Measurements from ENCODE around the gene MCUB.

The MCUB gene

DNA sequence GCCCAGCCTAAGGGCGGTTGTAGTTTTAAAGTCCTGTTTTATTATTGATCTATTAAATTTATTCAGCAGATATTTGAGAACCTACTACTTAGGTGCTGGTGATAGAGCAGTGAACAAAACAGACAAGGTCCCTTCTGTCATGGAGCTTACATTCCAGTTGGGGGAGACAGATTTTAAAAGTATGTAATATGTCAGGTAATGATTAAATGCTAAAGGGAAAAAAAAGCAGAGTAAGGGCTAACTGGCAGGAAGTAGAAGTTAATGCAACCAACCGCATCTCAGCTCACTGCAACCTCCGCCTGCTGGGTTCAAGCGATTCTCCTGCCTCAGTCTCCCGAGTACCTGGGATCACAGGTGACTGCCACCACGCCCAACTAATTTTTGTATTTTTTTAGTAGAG lies 7.8 kb upstream of the MCUB start:
- Histone ChIP-seq H2AFZ (ENCODE audit: insufficient read depth, low read length, poor library complexity) (no peak overlapping the region), H2AK5ac (ENCODE audit: low read length) (no peak overlapping the region), H3K4me1 (ENCODE audit: control insufficient read depth in 1 of 2, insufficient read depth in 2 of 2, low read length in 2 of 2) (peaks cover 2 to 7% of the 10 kb centered on the region in 2 experiments), H3K27ac (ENCODE audit: low read depth, low read length) (no peak overlapping the region), H3K18ac (ENCODE audit: low read length) (no peak overlapping the region), H3K4ac (ENCODE audit: low read depth, low read length) (no peak overlapping the region), H3K36me3 (ENCODE audit: control insufficient read depth in 1 of 2, insufficient read depth in 2 of 2, low read length in 2 of 2) (peaks cover 0 to 2% of the 10 kb centered on the region in 2 experiments), H4K12ac (ENCODE audit: low read depth, low read length) (no peak overlapping the region), H2BK5ac (ENCODE audit: low read depth, low read length, poor library complexity) (no peak overlapping the region), H3K4me2 (ENCODE audit: low read length) (no peak overlapping the region), H4K91ac (ENCODE audit: low read depth, low read length) (no peak overlapping the region), H3K27me3 (ENCODE audit: insufficient read depth, low read length) (no peaks in the 10 kb centered on the region), H3K9ac (ENCODE audit: low read length) (no peak overlapping the region), H4K8ac (ENCODE audit: low read depth, low read length) (no peak overlapping the region), H3K9me3 (ENCODE audit: insufficient read depth, low read depth, low read length) (peaks cover 1% of the 10 kb centered on the region), H3K23ac (ENCODE audit: low read length) (no peak overlapping the region), H2BK12ac (ENCODE audit: low read length) (no peak overlapping the region), H3K79me2 (ENCODE audit: control insufficient read depth, insufficient read depth, low read length, poor library complexity) (no peaks in the 10 kb centered on the region), H2BK120ac (ENCODE audit: insufficient read depth, low read length, poor library complexity) (no peak overlapping the region), H3K79me1 (ENCODE audit: low read length) (no peaks in the 10 kb centered on the region), H3K4me3 (ENCODE audit: low read depth, low read length) (no peak overlapping the region), H3K14ac (ENCODE audit: low read length) (no peak overlapping the region)
- no peak for DNase-seq
- no CpG with 5 or more reads among the region's 6 CpGs for WGBS (ENCODE audit: extremely low coverage, insufficient coverage, insufficient read length)

DNA sequence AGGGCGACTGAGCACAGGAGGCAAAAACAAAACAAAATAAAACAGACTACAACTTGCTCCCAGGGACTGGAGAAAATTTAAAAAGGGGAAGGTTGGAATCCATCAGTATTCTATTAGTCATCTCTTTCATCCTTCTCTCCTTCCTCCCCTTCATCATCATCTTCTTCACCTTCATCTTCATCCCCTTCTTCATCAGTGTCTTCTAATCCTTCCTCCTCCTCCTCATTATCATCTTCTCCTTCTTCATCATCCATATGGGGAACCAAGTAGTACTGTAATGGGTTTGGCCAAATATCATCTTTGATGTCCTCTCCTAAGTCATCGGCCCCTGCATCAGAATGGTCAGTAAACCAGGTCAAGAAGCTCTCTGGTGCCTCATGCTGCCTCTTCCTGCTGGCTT lies 6.9 kb upstream of the MCUB start:
- Histone ChIP-seq H3K27ac (ENCODE audit: low read depth, low read length) (no peak overlapping the region), H3K9me3 (ENCODE audit: insufficient read depth, low read depth, low read length) (peaks cover 3% of the 10 kb centered on the region), H2BK5ac (ENCODE audit: low read depth, low read length, poor library complexity) (no peak overlapping the region), H4K8ac (ENCODE audit: low read depth, low read length) (no peak overlapping the region), H2AFZ (ENCODE audit: insufficient read depth, low read length, poor library complexity) (no peak overlapping the region), H3K9ac (ENCODE audit: low read length) (no peak overlapping the region), H4K12ac (ENCODE audit: low read depth, low read length) (no peak overlapping the region), H2BK120ac (ENCODE audit: insufficient read depth, low read length, poor library complexity) (no peak overlapping the region), H3K79me1 (ENCODE audit: low read length) (no peaks in the 10 kb centered on the region), H3K4me1 (ENCODE audit: control insufficient read depth in 1 of 2, insufficient read depth in 2 of 2, low read length in 2 of 2) (peaks cover 2 to 7% of the 10 kb centered on the region in 2 experiments), H3K14ac (ENCODE audit: low read length) (no peak overlapping the region), H3K36me3 (ENCODE audit: control insufficient read depth in 1 of 2, insufficient read depth in 2 of 2, low read length in 2 of 2) (no peaks in the 10 kb centered on the region), H2AK5ac (ENCODE audit: low read length) (no peak overlapping the region), H3K4ac (ENCODE audit: low read depth, low read length) (no peak overlapping the region), H3K79me2 (ENCODE audit: control insufficient read depth, insufficient read depth, low read length, poor library complexity) (no peaks in the 10 kb centered on the region), H3K23ac (ENCODE audit: low read length) (no peak overlapping the region), H3K18ac (ENCODE audit: low read length) (no peak overlapping the region), H4K91ac (ENCODE audit: low read depth, low read length) (no peak overlapping the region), H3K4me3 (ENCODE audit: low read depth, low read length) (no peak overlapping the region), H3K4me2 (ENCODE audit: low read length) (no peak overlapping the region), H3K27me3 (ENCODE audit: insufficient read depth, low read length) (no peaks in the 10 kb centered on the region), H2BK12ac (ENCODE audit: low read length) (no peak overlapping the region)
- WGBS (ENCODE audit: extremely low coverage, insufficient coverage, insufficient read length) = no CpG with 5 or more reads among the region's 2 CpGs
- no peak for DNase-seq

DNA sequence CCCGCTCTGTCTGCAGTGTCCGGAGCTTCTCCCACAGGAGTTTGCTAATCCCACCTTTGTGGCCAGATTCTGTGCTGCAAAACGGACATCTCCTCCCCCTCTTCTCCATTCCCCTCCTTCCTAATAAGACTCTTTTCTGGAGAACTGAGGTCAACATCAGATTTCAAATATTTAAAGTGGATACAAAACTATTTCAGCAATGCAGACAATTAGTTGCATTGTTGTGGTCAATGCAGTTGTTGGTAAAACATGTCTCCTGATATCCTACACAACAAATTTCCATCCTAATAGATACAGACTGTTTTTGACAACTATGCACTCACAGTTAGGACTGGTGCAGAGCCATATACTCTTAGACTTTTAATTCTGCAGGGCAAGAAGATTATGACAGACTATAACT lies 5.1 kb upstream of the MCUB start:
- H3K9me3 ChIP-seq (ENCODE audit: insufficient read depth, low read depth, low read length) = peaks cover 3% of the 10 kb centered on the region
- H3K4me2 ChIP-seq (ENCODE audit: low read length) = no peak overlapping the region
- no peak overlapping the region for H3K14ac ChIP-seq (ENCODE audit: low read length)
- peaks cover 5% of the 10 kb centered on the region in 2 experiments for H3K4me1 ChIP-seq (ENCODE audit: control insufficient read depth in 1 of 2, insufficient read depth in 2 of 2, low read length in 2 of 2)
- no peak overlapping the region for H2BK5ac ChIP-seq (ENCODE audit: low read depth, low read length, poor library complexity)
- H3K9ac ChIP-seq (ENCODE audit: low read length) = no peak overlapping the region
- no peaks in the 10 kb centered on the region for H3K79me1 ChIP-seq (ENCODE audit: low read length)
- no peak overlapping the region for H4K8ac ChIP-seq (ENCODE audit: low read depth, low read length)
- no peak overlapping the region for H2BK120ac ChIP-seq (ENCODE audit: insufficient read depth, low read length, poor library complexity)
- no peaks in the 10 kb centered on the region for H3K79me2 ChIP-seq (ENCODE audit: control insufficient read depth, insufficient read depth, low read length, poor library complexity)
- no peak overlapping the region for H3K23ac ChIP-seq (ENCODE audit: low read length)
- no peak overlapping the region for H2AK5ac ChIP-seq (ENCODE audit: low read length)
- no peak overlapping the region for H3K4me3 ChIP-seq (ENCODE audit: low read depth, low read length)
- no peak overlapping the region for H4K91ac ChIP-seq (ENCODE audit: low read depth, low read length)
- no peaks in the 10 kb centered on the region for H3K27me3 ChIP-seq (ENCODE audit: insufficient read depth, low read length)
- H2BK12ac ChIP-seq (ENCODE audit: low read length) = no peak overlapping the region
- no peak overlapping the region for H2AFZ ChIP-seq (ENCODE audit: insufficient read depth, low read length, poor library complexity)
- peak in 1 of 2 donors; percentile 51 for DNase-seq
- no CpG with 5 or more reads among the region's 3 CpGs for WGBS (ENCODE audit: extremely low coverage, insufficient coverage, insufficient read length)
- H3K18ac ChIP-seq (ENCODE audit: low read length) = no peak overlapping the region
- no peak overlapping the region for H3K4ac ChIP-seq (ENCODE audit: low read depth, low read length)
- H3K36me3 ChIP-seq (ENCODE audit: control insufficient read depth in 1 of 2, insufficient read depth in 2 of 2, low read length in 2 of 2) = no peaks in the 10 kb centered on the region
- no peak overlapping the region for H3K27ac ChIP-seq (ENCODE audit: low read depth, low read length)
- no peak overlapping the region for H4K12ac ChIP-seq (ENCODE audit: low read depth, low read length)

DNA sequence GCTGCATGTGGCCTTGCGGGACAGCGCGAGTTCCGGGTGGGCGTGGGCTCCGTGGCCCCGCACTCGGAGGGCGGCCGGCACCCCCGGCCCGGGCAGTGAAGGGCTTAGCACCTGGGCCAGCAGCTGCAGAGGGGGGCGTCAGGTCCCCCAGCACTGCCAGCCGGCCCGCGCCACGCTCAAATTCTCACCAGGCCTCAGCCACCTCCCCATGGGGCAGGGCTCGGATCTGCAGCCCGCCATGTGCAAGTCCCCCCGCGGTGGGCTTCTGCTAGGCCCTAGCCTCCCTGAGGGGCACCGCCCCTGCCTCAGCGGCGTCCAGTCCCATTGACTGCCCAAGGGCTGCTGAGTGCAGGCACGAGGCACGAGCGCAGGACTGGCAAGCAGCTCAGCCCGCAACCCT lies 2.6 kb upstream of the MCUB start:
- Histone ChIP-seq H3K9ac (ENCODE audit: low read length) (no peak overlapping the region), H3K9me3 (ENCODE audit: insufficient read depth, low read depth, low read length) (peaks cover 3% of the 10 kb centered on the region), H3K4me1 (ENCODE audit: control insufficient read depth in 1 of 2, insufficient read depth in 2 of 2, low read length in 2 of 2) (peaks cover 9 to 11% of the 10 kb centered on the region in 2 experiments), H2AFZ (ENCODE audit: insufficient read depth, low read length, poor library complexity) (no peak overlapping the region), H4K12ac (ENCODE audit: low read depth, low read length) (no peak overlapping the region), H4K91ac (ENCODE audit: low read depth, low read length) (no peak overlapping the region), H3K27ac (ENCODE audit: low read depth, low read length) (no peak overlapping the region), H3K14ac (ENCODE audit: low read length) (no peak overlapping the region), H3K4me3 (ENCODE audit: low read depth, low read length) (no peak overlapping the region), H3K4me2 (ENCODE audit: low read length) (no peak overlapping the region), H3K4ac (ENCODE audit: low read depth, low read length) (no peak overlapping the region), H3K18ac (ENCODE audit: low read length) (no peak overlapping the region), H4K8ac (ENCODE audit: low read depth, low read length) (no peak overlapping the region), H2AK5ac (ENCODE audit: low read length) (no peak overlapping the region), H3K27me3 (ENCODE audit: insufficient read depth, low read length) (no peaks in the 10 kb centered on the region), H2BK120ac (ENCODE audit: insufficient read depth, low read length, poor library complexity) (no peak overlapping the region), H3K36me3 (ENCODE audit: control insufficient read depth in 1 of 2, insufficient read depth in 2 of 2, low read length in 2 of 2) (no peaks in the 10 kb centered on the region), H2BK5ac (ENCODE audit: low read depth, low read length, poor library complexity) (no peak overlapping the region), H3K79me1 (ENCODE audit: low read length) (no peaks in the 10 kb centered on the region), H2BK12ac (ENCODE audit: low read length) (no peak overlapping the region), H3K79me2 (ENCODE audit: control insufficient read depth, insufficient read depth, low read length, poor library complexity) (no peaks in the 10 kb centered on the region), H3K23ac (ENCODE audit: low read length) (no peak overlapping the region)
- no peak for DNase-seq
- no CpG with 5 or more reads among the region's 28 CpGs for WGBS (ENCODE audit: extremely low coverage, insufficient coverage, insufficient read length)

All from trophoblast cell (in vitro differentiated cells and primary cell).